ENCODE results near the gene KAT2B. TPM values are rescaled to one million over a fixed set of nuclear protein-coding genes. Genes with fewer than 3 reads are reported as not detected.

KAT2B gene
- total RNA-seq, 1 experiment from 2014 or later, result 9.8 TPM

- ChIA-PET POLR2A (no interaction called here), CTCF (no interaction called here)
- H3K9me3 ChIP-seq, result no peaks in the 10 kb centered on the region
- H3K4me3 ChIP-seq (ENCODE audit: low read depth, low read length), result no peak overlapping the region
- intact Hi-C loops (cut with micrococcal nuclease; ENCODE audit: unreplicated experiment), result no loop called here
- no TSS peak for BruUV-seq (replicated peaks)
- H3K36me3 ChIP-seq (ENCODE audit: control insufficient read depth, insufficient read depth, low read length), result no peaks in the 10 kb centered on the region
- Mint-ChIP-seq H3K4me3 (ENCODE audit: unreplicated experiment) (no peak overlapping the region), H3K27me3 (ENCODE audit: insufficient read depth, unreplicated experiment) (no peaks in the 10 kb centered on the region), H3K4me1 (ENCODE audit: low read depth, unreplicated experiment) (peaks cover 9% of the 10 kb centered on the region), H3K9me3 (ENCODE audit: unreplicated experiment) (no peaks in the 10 kb centered on the region), H3K36me3 (ENCODE audit: insufficient read depth, unreplicated experiment) (no peaks in the 10 kb centered on the region), H3K27ac (ENCODE audit: unreplicated experiment) (no peak overlapping the region)
- DNase-seq, result no peak
- TF ChIP-seq, protein P1, sequence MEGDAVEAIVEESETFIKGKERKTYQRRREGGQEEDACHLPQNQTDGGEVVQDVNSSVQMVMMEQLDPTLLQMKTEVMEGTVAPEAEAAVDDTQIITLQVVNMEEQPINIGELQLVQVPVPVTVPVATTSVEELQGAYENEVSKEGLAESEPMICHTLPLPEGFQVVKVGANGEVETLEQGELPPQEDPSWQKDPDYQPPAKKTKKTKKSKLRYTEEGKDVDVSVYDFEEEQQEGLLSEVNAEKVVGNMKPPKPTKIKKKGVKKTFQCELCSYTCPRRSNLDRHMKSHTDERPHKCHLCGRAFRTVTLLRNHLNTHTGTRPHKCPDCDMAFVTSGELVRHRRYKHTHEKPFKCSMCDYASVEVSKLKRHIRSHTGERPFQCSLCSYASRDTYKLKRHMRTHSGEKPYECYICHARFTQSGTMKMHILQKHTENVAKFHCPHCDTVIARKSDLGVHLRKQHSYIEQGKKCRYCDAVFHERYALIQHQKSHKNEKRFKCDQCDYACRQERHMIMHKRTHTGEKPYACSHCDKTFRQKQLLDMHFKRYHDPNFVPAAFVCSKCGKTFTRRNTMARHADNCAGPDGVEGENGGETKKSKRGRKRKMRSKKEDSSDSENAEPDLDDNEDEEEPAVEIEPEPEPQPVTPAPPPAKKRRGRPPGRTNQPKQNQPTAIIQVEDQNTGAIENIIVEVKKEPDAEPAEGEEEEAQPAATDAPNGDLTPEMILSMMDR (IDR thresholded peaks at IDR 0.05; ENCODE audit: insufficient read depth in 1 of 2, low read depth in 1 of 2, low read length in 1 of 2, severe bottlenecking in 1 of 2, unreplicated experiment in 1 of 2), result no peak
- no peaks in the 10 kb centered on the region for H3K4me1 ChIP-seq
- no peaks in the 10 kb centered on the region for H3K27me3 ChIP-seq (replicated peaks; ENCODE audit: control insufficient read depth, insufficient read depth, low read length)
Measured at GRCh38 chr3:20071175-20071574, 30.9 kb downstream of the KAT2B start.

- Histone ChIP-seq H3K4me3 (ENCODE audit: low read depth, low read length) (no peak overlapping the region), H3K9me3 (no peaks in the 10 kb centered on the region), H3K27me3 (replicated peaks; ENCODE audit: control insufficient read depth, insufficient read depth, low read length) (no peaks in the 10 kb centered on the region), H3K4me1 (peaks cover 5% of the 10 kb centered on the region; the same call in 1 of the 2 replicates), H3K36me3 (ENCODE audit: control insufficient read depth, insufficient read depth, low read length) (no peaks in the 10 kb centered on the region)
- BruUV-seq (replicated peaks), result no TSS peak
- Mint-ChIP-seq H3K36me3 (ENCODE audit: insufficient read depth, unreplicated experiment) (no peaks in the 10 kb centered on the region), H3K27ac (ENCODE audit: unreplicated experiment) (no peak overlapping the region), H3K4me3 (ENCODE audit: unreplicated experiment) (no peak overlapping the region), H3K4me1 (ENCODE audit: low read depth, unreplicated experiment) (peaks cover 9% of the 10 kb centered on the region), H3K27me3 (ENCODE audit: insufficient read depth, unreplicated experiment) (no peaks in the 10 kb centered on the region), H3K9me3 (ENCODE audit: unreplicated experiment) (no peaks in the 10 kb centered on the region)
- TF ChIP-seq, protein P1 (IDR thresholded peaks at IDR 0.05; ENCODE audit: insufficient read depth in 1 of 2, low read depth in 1 of 2, low read length in 1 of 2, severe bottlenecking in 1 of 2, unreplicated experiment in 1 of 2), result no peak
- ChIA-PET CTCF (no interaction called here), POLR2A (no interaction called here)
- DNase-seq, result no peak
- intact Hi-C loops (cut with micrococcal nuclease; ENCODE audit: unreplicated experiment), result no loop called here
Measured at GRCh38 chr3:20072422-20072821, 32.2 kb downstream of the KAT2B start.

DNA sequence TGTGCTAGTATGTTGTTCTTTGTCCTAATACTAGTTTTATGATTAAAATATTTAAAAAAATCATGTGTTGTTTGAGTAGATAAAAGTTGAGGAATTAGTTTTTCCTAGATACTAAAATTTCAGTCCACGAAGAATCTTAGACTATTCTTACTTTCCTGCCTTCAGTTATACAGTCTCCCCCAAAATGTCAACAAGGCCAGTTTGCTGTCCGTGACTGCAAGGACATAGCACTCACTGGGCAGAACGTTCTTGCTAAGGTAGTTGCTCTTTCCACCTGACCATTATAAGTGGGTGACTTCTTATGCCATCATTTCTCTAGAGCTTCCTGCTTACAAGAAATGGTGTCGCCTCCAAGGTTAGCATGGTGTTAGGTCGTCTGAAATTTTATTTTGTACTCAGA lies 32.8 kb downstream of the KAT2B start:
- Mint-ChIP-seq H3K9me3 (ENCODE audit: unreplicated experiment) (no peaks in the 10 kb centered on the region), H3K36me3 (ENCODE audit: insufficient read depth, unreplicated experiment) (no peaks in the 10 kb centered on the region), H3K27me3 (ENCODE audit: insufficient read depth, unreplicated experiment) (no peaks in the 10 kb centered on the region), H3K27ac (ENCODE audit: unreplicated experiment) (no peak overlapping the region), H3K4me3 (ENCODE audit: unreplicated experiment) (no peak overlapping the region), H3K4me1 (ENCODE audit: low read depth, unreplicated experiment) (peaks cover 8% of the 10 kb centered on the region)
- intact Hi-C loops (cut with micrococcal nuclease; ENCODE audit: unreplicated experiment), result no loop called here
- Histone ChIP-seq H3K9me3 (no peaks in the 10 kb centered on the region), H3K4me1 (peaks cover 5% of the 10 kb centered on the region; the same call in 1 of the 2 replicates), H3K4me3 (ENCODE audit: low read depth, low read length) (no peak overlapping the region), H3K36me3 (ENCODE audit: control insufficient read depth, insufficient read depth, low read length) (no peaks in the 10 kb centered on the region), H3K27me3 (replicated peaks; ENCODE audit: control insufficient read depth, insufficient read depth, low read length) (no peaks in the 10 kb centered on the region)
- ChIA-PET POLR2A (no interaction called here), CTCF (no interaction called here)
- TF ChIP-seq, protein P1 (IDR thresholded peaks at IDR 0.05; ENCODE audit: insufficient read depth in 1 of 2, low read depth in 1 of 2, low read length in 1 of 2, severe bottlenecking in 1 of 2, unreplicated experiment in 1 of 2), result no peak
- DNase-seq, result no peak
- BruUV-seq (replicated peaks), result no TSS peak

All from Caco-2 (cell line).